GM18870 (cell line): ENCODE results near the gene IPMK.
"Not testable (repeated sequence)": the region's sequence is repeated elsewhere in the genome, so short reads cannot be mapped to it uniquely, and the experiment has no call there.

Source experiments
- ATAC-seq: cut with Tn5 transposase; IDR thresholded peaks from one replicate; pipeline ENCODE4 v1.9.1; 2021; ENCODE audit warnings: moderate library complexity; ENCODE audit not compliant: unreplicated experiment

The IPMK gene

DNA sequence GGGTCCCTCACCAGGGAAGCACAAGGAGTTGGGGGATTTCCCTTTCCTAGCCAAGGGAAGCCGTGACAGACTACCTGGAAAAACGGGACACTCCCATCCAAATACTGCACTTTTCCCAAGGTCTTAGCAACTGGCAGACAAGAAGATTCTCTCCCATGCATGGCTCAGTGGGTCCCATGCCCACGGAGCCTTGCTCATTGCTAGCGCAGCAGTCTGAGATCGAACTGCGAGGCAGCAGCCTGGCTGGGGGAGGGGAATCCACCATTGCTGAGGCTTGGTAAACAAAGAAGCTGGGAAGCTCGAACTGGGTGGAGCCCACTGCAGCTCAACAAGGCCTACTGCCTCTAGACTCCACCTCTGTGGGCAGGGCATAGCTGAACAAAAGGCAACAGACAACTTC is 37.8 kb downstream of the IPMK start:
- ATAC-seq = not testable (repeated sequence)

DNA sequence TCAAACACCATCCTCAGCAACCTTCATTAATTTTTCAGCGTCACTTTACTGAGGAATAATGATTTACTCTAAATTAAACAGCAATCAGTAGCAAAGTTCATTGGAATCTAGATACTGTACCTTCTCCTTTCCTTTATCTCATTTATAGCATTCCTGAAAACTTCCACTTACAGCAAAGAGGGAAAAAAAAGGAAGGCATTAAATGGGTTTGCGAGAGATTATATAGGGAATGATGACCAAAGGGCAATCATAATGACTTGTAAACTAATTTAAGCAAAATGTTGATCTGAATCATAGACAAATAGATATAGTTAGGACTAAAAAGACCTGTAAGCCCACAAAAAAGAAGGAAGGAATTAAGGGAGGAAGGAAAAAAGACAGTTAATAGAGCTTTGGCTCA is 42.0 kb downstream of the IPMK start:
- ATAC-seq = no peak

GRCh38 chr10:58220769-58221451 is 46.8 kb downstream of the IPMK start:
- no peak for ATAC-seq

- no peak for ATAC-seq
These were observed 47.8 kb downstream of the IPMK start for GRCh38 chr10:58219875-58220274.

GRCh38 chr10:58217612-58218011 is 50.1 kb downstream of the IPMK start:
- no peak for ATAC-seq

DNA sequence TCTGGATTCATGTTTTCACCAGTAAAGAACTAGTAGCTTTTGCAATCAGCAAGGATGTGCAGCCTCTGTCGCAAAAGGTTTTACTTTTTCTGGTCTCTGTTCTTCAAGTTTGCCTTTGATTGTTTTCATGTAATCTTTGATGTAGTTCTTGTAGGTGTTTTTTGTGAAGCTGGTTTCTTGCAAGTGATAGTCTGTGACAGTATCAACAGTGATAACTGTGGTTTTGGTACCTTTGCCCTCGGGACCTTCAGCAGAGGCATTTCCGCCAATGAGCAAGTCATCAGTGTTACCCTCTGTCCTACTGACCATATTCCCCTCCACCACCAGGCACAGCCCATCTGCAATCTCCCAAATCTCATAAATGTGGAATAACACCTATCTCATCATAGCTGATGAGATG is 55.1 kb downstream of the IPMK start:
- ATAC-seq = no peak

DNA sequence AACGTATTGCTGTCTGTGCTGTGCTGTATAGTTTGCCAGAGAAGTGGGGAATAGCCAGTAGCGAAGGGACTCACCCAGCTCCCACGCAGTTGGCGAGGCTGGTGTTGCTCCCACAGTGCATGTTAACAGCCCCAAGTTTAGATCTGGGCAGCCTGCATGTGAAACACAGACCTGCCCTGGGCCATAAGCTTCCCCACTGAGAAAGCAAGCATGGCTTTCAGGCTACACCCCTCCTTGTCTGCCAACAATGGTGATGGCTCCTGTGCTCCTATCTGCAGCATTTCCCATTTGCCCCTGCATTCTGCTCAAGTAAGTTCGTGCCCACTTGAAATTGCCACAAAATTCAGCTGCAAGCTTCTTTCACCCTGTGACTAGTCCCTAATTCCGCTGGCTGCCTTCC is 57.5 kb downstream of the IPMK start:
- ATAC-seq = no peak

GRCh38 chr10:58209669-58210068 is 58.0 kb downstream of the IPMK start:
- ATAC-seq = no peak

- ATAC-seq = no peak
These were observed 61.4 kb downstream of the IPMK start for GRCh38 chr10:58206251-58206650.

- ATAC-seq = peak; percentile 76
These were observed 66.0 kb downstream of the IPMK start for GRCh38 chr10:58201704-58202103.

- ATAC-seq = no peak
These were observed 78.4 kb downstream of the IPMK start for GRCh38 chr10:58189269-58189668.

DNA sequence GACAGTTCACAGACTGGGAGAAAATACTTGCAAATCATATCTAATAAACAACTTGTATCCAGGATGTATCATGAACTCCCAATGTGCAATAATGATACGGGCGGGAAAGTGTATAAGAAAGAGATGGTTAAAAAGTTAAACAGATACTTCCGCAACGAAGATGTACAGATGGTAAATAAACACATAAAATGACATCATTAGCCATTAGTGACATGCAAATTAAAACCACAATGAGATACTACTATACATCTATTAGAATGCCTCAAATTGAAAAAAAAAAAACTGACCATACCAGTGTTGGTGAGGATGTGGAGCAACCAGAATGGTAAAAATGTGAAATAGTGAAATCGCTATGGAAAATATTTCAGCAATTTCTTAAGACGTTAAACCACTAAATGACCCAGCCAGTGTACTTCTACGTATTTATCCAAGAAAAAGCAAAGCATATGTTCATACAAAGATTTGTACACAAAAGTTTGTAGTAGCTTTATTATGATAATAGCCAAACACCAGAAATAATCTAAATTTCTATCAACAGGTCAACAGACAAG is 83.5 kb downstream of the IPMK start:
- no peak for ATAC-seq

- no peak for ATAC-seq
These were observed 87.0 kb downstream of the IPMK start for GRCh38 chr10:58180666-58181065.

- ATAC-seq = no peak
These were observed 88.5 kb downstream of the IPMK start for GRCh38 chr10:58179238-58179637.

DNA sequence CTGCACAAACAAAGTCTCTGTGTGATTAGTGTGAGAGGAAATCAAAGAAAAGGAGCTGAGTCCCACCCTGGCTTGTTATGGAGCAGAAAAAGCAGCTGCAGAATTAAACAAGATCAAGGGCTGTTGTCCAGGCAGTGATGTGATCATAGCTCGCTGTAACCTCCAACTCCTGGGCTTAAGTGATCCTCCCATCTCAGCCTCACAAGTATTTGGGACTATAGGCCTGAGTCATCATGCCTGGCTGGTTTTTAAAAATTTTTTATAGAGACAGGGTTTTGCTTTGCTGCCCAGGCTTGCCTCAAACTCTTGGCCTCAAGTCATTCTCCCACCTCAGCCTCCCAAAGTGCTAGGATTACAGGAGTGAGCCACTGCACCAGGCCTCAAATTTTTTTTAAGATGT is 88.9 kb downstream of the IPMK start:
- ATAC-seq = no peak

- no peak for ATAC-seq
These were observed 90.2 kb downstream of the IPMK start for GRCh38 chr10:58177362-58177947.

DNA sequence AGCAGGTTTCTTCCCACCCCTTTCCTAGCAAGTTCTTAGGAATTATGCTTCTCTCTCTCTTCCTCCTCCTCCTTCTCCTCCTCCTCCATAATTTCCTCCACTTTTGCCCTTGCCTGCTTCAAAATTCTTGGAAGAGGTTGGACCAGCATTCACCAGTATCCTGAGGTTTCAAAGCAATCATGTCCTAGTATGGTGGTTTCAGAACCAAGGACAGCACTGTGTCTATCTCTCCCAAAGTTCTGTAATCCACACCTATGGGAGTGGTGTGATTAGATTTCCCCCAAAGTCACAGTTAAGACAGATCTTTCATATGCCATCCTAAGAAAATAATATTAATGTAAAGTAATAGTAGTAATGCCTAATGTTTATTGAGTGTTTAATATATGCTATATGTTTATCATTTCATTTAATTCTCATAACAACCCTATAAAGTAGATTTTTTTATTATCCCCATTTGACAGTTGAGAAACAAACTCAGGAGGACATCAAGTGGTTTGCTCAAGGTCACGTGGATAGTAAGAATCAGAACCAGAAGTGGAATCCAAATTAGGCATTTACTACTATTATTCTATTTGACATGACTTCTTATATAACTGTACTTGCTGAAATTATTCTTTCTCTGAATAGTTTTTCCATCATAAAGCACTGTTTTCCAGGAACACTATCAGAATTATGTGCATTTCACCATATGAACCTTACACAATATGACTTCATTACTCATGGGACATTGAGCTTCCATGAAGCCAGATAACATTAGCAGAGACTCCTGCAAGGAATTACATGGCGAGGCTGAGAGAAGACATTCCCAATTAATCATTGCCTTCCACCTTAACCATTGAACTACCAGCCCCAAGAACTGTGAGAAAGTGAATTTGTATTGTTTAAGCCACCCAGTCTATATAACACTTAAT is 91.4 kb downstream of the IPMK start:
- ATAC-seq = no peak

GRCh38 chr10:58174831-58175230 is 92.9 kb downstream of the IPMK start:
- no peak for ATAC-seq

GRCh38 chr10:58173391-58173790 is 94.3 kb downstream of the IPMK start:
- no peak for ATAC-seq

- no peak for ATAC-seq
These were observed 96.5 kb downstream of the IPMK start for GRCh38 chr10:58171146-58171545.

GRCh38 chr10:58164517-58164916 is 103.2 kb downstream of the IPMK start:
- ATAC-seq = no peak

GRCh38 chr10:58158806-58159205 is 108.9 kb downstream of the IPMK start:
- no peak for ATAC-seq
